Measurements from ENCODE around the gene NBPF12.
"Not testable (repeated sequence)": the region's sequence is repeated elsewhere in the genome, so short reads cannot be mapped to it uniquely, and the experiment has no call there.

DNA sequence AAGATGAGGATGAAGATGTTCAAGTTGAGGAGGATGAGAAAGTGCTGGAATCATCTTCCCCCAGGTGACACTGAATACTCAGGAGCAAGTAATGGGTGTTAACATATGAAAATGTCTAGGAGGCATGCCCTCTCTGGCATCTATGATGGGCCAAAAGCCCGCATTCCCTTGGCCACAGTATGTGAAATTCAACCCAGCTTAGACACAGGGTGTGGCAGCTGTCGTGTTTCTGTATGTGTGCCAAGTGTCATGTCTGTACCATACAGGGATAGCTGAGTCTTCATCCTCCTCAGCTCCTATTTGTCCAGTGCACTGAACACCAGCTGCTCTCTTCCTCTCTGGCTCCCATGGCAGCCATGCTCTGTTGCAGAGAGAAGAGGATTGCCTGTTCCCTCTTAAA lies 32.5 kb downstream of the NBPF12 start:
- not testable (repeated sequence) for TF ChIP-seq EZH2phosphoT487 (IDR thresholded peaks at IDR 0.05; ENCODE audit: low read depth, severe bottlenecking, unreplicated experiment); EZH2 (IDR thresholded peaks at IDR 0.05; ENCODE audit: borderline replicate concordance)
- TF ChIP-seq, protein P1, sequence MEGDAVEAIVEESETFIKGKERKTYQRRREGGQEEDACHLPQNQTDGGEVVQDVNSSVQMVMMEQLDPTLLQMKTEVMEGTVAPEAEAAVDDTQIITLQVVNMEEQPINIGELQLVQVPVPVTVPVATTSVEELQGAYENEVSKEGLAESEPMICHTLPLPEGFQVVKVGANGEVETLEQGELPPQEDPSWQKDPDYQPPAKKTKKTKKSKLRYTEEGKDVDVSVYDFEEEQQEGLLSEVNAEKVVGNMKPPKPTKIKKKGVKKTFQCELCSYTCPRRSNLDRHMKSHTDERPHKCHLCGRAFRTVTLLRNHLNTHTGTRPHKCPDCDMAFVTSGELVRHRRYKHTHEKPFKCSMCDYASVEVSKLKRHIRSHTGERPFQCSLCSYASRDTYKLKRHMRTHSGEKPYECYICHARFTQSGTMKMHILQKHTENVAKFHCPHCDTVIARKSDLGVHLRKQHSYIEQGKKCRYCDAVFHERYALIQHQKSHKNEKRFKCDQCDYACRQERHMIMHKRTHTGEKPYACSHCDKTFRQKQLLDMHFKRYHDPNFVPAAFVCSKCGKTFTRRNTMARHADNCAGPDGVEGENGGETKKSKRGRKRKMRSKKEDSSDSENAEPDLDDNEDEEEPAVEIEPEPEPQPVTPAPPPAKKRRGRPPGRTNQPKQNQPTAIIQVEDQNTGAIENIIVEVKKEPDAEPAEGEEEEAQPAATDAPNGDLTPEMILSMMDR (IDR thresholded peaks at IDR 0.05; ENCODE audit: poor library complexity): not testable (repeated sequence)
